HG02763 (cell line): ENCODE data around the gene DNAH10.

Source experiments
- ATAC-seq: cut with Tn5 transposase; IDR thresholded peaks from one replicate; pipeline ENCODE4 v1.9.1; 2021; ENCODE audit warnings: mild to moderate bottlenecking, moderate library complexity; ENCODE audit not compliant: unreplicated experiment

DNAH10 gene

DNA sequence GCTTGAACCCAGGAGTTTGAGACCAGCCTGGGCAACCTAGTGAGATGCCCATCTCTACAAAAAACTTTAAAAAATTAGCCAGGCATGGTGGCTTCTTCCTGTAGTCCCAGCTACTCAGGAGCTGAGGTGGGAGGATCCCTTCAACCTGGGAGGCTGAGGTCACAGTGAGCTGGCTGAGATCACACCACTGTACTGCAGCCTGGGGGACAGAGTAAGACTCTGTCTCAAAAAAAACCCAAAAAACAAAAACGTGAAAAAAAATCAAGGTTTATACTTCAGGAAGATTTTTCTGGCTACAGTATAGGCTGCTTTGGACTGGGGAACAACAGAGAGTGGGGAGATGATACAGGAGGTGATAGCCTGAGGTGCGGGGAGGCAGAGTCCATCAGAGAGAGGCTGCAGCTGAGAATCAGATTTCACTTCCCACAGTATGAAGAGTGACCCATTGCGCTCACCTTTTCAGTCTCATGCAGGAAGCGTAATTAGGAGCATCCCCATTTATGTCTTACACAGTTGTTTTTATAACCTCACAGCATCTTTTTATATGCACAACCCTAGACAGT is 28.9 kb downstream of the DNAH10 start:
- ATAC-seq = no peak

DNA sequence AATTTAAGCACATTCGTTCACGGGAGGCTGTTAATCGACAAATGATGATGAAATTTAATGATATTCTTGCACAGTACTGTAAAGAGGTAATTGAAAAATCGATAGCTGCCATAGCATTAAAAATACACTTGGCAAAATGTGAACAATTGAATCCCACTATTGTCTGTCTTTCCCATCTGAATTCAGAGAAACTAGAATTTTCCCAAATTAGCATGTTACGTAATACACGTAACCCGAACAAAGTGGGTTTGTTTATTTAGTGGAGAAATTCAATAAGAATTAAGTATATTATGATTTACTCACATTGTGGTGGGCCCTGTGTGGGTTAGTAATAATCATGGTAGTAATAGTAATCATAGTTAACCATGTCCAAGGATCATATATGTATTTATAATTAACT is 31.9 kb downstream of the DNAH10 start:
- ATAC-seq = no peak

DNA sequence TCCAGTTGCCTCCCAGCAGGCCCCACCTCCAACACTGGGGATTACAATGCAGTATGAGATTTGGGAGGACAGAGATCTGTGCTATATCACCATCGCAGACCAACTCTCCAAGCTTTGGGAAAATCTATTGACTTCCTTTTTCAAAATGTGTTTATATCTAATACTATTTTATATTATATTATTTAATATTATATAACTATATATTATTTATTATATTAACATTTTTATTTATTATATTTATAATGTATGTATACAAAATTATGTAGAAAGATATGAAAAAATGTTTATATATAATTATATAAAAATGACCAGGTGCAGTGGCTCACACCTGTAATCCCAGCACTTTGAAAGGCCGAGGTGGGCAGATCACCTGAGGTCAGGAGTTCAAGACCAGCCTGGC is 36.4 kb downstream of the DNAH10 start:
- ATAC-seq = no peak

DNA sequence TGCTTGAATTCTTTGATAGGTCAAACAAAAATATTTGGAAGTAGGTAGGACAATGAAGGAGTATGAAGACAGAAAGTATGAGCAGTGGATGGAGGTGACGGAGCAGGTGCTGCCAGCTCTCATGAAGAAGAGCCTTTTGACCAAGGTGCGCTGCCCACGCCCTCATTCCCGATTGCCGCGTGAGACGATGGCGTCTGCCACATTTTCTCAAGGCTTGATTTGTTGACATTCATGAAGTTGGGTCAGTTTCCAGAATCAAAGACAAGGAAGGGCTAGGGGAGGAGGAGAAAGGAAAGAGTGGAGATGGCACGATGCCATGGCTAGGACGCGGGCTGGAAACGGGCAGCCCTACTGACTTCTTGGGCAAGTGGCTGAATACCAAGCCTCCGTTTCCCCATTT is 37.1 kb downstream of the DNAH10 start:
- ATAC-seq = no peak

DNA sequence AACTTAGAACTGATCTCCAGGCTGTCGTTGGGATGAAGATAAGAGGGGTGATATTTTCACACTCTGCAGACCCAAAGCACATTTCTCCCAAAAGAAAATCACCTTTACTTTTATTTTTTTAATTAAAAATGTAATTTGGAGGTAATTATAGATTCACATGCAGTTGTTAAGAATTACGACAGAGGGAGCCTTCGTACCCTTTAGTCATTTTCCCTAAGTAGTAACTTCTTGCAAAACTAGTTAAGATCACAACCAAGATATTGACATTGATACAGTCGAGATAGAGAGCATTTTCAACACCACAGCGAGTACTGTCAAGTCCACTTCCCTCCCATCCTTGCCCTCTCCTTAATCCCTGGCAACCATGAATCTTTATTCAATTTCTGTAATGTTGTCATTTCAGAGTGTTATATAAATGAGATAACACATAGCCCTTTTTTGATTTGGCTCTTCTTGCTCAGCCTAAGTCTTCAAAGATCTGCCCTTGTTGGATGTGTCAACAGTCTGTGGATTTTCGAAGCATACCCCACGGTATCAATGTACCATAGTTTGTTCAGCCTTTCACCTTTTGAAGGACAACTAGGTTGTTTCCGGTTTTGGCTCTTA is 39.6 kb downstream of the DNAH10 start:
- ATAC-seq = no peak

DNA sequence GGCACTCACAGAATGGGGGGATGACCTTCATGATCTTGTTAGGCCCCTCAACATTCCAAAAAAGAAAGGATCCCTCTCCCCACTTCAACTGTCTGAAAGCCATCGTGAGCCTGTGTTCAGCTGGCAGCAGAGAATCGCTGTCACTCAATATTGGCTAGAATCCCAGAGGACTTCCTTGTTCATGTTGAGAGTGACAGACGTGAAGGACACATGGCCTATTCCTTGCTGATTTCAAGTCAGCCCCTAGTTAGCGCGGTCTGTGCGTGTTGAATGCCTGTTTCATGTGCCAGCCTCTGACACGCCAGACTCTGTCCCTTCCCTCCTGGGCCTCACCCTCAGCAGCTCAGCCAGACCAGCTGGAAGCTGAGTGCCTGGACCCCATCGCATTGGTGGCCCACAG is 43.1 kb downstream of the DNAH10 start:
- no peak for ATAC-seq

DNA sequence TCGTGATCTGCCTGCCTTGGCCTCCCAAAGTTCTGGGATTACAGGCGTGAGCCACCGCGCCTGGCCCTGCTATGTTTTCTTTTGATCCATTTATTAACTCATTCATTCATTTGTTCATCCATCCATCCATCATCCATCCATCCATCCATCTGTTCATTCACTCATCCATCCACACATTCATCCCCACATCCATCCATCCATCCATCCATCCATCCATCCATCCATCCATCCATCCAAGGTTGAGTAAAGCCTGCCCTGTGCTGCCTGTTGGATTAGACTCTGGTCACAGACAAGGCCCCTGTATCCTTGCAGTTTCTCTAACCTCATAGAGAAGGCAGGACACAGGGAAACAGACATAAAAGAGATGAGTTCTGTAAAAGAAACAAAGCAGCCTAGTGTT is 44.9 kb downstream of the DNAH10 start:
- ATAC-seq = no peak

DNA sequence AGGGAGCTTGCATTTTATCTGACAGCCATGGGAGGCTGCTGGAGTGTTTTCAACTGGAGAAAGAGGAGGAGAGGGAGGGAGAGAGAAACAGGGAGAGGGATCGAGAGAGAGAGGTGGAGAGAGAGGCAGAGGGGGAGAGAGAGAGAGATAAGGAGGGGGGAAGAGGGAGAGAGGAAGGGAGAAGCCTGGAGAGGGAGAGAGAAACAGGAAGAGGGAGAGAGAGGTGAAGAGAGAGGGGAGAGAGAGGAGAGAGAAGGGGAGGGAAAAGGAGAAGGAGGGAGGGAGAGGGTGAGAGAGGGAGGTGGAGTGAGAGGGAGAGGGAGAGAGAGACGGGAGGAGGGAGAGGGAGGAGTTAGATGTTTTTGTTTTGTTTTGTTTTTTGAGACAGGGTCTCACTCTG is 45.6 kb downstream of the DNAH10 start:
- ATAC-seq = no peak

DNA sequence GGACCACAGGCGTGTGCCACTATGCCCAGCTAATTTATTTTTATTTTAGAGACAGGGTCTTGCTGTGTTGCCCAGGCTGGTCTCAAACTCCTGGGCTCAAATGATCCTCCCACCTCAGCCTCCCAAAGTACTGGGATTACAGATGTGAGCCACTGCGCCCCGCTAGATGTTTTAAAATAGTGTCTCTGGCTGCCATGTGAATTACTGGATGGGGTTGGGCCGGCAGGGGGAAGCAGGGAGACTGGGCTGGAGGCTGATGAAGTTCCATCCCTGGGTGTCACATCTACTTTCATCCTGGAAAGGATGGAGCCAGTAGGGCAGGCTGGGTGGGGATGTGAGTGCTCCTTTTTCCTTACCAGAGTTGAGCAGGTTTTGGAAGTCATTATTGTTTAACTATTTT is 46.1 kb downstream of the DNAH10 start:
- no peak for ATAC-seq

DNA sequence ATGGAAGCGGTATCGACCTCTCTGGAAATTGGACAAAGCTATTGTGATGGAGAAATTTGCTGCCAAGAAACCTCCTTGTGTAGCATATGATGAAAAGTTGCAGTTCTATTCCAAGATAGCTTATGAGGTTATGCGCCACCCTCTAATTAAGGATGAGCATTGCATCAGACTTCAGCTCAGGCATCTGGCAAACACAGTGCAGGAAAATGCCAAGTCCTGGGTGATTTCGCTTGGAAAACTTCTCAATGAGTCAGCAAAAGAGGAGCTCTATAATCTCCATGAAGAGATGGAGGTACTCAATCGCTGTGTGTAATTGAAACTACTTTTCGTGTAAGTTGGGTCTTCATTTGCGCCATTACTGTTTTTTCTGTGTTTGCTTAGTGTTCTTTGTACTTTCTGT is 51.2 kb downstream of the DNAH10 start:
- no peak for ATAC-seq

DNA sequence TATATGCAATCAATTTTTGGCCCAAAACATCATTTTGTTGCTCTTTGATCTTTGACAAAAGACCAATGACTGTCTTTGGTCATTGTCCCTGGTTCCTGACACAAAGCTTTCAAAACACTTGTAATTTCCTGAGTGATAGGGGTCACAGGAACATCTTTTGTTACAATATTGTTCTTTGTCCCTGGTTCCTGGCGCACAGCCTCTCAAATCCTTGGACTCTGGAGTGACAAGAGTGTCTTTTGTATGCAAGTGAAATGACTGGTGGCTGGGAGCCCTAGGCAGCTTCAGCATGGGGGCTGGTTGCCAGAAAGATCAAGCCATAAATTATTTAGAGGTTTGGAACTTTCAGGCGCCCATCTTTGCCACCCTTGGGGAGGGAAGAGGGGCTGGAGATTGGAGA is 53.9 kb downstream of the DNAH10 start:
- ATAC-seq = no peak

DNA sequence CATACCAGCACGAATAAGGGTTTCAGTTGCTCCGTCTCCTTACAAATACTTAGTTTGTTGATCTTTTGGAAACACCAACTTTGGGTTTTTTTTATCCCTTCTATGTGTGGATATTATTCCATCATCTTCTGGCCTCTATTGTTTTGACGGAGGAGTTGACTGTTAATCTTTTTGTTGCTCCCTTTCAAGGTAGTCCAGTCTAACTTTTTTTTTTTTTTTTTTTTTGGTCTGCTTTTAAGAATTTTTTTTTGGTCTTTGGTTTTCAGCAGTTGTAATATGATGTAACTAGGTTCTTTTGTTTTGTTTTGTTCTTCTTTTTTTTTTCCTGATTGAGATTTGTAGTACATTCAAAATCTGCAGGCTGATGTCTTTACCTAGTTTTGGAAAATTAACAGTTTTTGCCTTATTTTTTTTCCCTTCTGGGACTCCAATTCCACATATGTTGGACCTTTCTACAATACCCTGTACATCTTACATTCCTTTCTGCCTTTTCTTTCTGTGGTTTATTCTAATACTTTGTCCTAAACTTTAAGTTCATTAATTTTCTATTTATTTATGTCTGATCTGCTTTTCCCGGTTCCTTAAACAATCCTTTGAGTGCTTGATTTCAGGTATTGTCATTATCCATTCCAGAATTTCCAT is 54.9 kb downstream of the DNAH10 start:
- ATAC-seq = no peak

DNA sequence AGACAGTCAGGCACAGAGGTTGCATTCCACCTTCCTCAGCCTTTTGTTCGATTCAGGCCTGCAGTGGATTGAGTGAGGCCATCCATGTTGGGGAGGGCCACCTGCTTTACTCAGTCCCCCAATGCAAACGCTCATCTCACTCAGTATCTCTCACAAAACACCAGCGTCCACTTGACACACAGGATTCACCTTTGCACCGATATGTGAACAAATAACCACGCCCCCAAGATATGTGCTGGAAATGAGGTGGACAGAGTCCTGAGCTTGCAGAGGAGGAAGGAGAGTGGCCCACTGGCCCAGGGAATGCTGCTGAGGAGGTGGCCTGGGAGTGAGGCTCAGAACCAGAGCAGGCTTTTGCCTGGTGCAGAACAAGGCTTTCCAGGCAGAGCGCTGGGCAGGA is 60.7 kb downstream of the DNAH10 start:
- ATAC-seq = no peak

DNA sequence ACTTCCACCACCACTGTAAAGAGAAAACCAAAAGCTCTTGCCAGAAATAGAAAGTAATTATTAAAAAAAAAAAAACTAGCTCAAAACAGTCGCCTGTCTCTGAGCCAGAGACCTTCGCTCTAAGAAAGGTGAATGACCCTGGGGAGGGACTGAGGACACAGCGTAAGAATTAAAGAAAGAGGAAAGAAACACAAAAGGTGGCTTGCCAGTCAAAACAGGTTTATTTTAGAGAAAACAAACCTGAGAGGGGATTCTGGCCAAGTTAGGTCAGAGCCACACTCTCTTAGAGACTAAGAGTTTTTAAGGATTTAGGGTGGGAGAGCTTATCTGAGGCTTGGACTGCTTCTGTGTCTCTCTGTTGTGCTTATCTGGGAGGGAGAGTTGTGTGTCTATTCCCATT is 66.0 kb downstream of the DNAH10 start:
- no peak for ATAC-seq

DNA sequence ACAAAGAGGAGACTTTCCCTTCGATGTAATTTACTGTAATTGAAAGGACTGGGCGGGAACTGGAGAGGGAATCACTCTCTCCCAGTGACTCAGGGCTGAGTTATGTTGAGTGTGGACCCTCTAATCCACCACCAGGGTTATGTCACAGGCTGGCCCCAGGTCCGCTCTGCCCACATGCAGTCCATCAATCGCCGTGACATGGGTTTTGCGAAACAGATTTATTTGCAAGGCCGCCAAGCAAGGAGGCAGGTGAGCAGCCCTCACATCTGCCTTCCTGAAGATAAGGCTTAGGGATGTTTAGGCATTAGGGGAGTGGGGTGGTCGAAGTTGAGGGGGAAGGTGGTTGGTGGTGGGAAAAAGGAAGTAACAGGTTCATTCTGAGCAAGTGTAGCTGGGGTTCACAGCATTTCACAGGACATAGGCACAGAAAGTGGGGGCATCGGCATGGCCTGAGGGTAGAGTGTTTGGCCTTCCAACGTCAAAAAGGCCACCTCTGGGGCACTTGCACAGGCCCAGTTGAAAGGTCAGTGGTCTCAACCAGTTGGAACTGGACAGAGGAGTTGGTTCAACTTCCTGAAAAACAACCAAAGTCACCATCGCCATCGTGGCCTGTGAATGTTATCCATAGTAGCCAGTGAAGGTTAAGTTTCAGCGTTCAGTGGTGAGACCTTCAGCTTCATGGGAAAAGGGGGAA is 66.9 kb downstream of the DNAH10 start:
- no peak for ATAC-seq

DNA sequence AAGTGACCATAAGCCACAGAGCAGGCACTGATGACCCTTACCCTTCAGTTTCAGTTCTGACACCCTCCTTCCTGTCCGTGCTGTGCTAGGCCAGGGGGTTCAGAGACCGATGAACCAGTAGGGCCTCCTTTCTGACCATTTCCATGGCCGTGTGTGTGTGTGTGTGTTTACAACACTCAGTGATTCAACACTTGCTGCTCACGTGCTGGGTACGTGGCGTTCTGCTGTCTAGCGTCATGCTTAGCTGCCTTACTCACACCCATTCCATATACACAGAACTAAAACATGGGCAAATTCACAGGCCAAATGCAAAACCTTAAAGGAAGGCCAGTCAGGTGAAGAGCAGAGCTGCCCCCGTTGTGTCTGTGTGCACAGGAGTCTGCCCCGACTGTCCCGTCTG is 67.5 kb downstream of the DNAH10 start:
- no peak for ATAC-seq

DNA sequence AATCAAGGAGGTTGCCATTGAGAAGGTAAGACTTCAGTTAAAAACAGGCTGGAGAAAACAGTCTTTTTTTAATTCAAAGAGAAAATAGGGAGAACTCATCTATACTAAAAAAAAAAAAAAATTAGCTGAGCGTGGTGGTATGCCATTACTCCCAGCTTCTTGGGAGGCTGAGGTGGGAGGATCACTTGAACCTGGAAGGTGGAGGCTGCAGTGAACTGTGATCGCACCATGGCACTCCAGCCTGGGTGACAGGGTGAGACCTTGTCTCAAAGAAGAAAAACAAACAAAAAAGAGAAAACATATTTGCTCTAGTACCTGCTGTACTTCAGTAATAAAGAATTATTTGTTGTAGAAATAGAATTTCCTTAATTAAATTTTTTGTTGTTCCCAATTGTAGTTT is 68.6 kb downstream of the DNAH10 start:
- no peak for ATAC-seq

DNA sequence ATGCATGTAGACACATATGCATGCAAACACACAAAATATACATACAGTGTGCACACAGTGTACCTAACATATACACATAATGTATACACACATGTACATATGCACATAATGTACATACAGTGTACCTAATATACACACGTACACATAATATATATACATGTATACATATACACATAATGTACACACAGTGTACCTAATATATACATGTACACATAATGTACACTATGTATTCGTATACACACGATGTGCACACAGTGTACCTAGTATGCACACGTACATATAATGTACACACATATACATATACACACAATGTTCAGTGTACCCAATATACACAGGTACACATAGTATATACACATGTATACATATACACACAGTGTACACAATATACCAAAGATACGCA is 70.0 kb downstream of the DNAH10 start:
- ATAC-seq = no peak

DNA sequence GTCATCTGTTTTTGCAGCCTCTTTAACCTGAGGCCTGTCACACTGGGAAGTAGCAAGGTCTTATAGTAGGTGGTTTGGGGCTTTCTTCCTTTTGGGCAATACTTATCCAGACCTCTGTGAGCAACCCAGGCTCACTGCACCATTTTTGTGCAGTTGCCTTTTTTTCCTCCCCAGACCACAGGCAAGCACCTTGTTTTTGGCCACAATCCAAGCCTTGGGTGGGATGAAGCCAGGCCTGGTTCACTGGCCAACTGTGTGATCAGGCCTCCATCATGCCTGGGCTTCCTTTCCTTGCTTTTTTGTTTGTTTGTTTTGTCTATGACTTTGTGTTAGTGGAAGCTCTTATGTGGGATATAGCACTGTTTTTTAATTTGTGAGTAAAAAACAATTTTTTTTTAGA is 71.7 kb downstream of the DNAH10 start:
- no peak for ATAC-seq

DNA sequence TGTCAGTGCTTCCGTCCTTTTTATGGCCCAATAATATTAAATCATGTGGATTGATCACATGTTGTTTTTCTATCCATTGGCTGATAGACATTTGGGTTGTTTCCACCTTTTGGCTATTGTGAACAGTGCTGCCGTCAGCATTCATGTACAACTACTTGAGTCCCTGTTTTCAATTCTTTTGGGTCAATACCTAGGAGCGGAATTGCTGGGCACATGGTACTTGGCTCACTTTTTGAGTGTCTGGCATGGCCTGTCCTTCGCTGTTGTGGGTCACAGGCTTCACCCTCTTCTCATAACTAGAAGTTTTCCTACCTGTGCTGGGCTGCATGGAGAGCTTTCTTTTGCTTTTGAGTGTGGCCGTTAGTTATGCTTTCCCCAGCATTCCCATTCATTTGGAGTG is 72.7 kb downstream of the DNAH10 start:
- no peak for ATAC-seq

DNA sequence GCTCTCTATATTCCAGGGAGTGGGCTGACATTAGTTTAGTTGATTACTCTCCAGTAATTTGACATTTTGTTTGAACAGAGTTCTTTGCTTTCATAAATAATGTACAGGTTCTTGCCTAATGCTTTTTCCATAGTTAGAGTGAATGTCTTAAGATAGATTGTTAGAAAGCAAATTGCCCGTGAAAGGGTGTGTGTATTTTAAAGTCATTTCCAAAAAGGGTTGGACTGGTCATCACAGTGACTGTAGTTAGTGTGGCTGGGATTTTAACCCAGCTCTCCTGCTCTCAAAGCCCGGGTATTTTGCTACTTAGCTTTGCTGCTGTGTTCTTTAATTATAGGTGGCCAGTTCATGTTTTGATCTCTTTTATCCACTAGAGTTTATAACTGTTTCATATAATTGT is 74.2 kb downstream of the DNAH10 start:
- no peak for ATAC-seq

DNA sequence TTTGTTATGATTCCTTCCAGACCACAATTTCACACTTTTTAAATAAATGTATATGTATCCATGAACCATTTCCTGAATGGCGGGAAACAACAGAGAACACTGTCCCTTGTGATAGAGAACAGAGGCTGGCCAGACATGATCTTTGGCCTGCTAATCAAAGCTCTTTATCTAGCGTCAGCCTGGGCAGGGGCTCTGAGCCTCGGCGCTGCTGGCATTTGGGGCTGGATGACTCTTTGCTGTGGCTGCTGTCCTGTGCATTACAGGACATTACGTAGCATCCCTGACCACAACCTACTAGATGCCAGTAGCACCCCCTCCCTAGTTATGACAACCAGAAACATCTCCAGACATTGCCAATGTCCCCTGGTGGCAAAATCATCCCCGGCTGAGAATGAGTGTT is 77.7 kb downstream of the DNAH10 start:
- no peak for ATAC-seq
